ENCODE data around the gene SLC34A1.

DNA sequence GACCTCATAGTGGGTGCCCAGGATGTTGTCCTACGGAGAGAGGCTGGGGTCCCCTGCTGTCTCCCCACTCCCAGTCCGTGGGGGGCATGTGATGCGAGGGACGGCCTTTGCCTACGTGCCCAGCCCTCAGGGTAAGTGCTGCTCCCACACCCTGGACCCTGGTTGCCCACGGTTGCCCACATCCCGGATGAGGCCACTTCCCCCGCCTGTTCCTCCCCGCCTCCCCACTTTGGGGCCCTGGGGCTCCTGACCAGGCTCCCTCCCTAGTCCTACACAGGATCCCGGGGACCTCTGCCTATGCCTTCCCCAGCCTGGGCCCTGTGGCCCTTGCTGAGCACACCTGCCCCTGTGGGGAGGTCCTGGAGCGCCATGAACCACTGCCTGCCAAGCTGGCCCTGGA, 1.5 kb downstream of the SLC34A1 start:
- TF ChIP-seq, protein P1, sequence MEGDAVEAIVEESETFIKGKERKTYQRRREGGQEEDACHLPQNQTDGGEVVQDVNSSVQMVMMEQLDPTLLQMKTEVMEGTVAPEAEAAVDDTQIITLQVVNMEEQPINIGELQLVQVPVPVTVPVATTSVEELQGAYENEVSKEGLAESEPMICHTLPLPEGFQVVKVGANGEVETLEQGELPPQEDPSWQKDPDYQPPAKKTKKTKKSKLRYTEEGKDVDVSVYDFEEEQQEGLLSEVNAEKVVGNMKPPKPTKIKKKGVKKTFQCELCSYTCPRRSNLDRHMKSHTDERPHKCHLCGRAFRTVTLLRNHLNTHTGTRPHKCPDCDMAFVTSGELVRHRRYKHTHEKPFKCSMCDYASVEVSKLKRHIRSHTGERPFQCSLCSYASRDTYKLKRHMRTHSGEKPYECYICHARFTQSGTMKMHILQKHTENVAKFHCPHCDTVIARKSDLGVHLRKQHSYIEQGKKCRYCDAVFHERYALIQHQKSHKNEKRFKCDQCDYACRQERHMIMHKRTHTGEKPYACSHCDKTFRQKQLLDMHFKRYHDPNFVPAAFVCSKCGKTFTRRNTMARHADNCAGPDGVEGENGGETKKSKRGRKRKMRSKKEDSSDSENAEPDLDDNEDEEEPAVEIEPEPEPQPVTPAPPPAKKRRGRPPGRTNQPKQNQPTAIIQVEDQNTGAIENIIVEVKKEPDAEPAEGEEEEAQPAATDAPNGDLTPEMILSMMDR (IDR thresholded peaks at IDR 0.05; ENCODE audit: insufficient read depth, low read length, poor library complexity, severe bottlenecking): no peak
- no peak for TF ChIP-seq EZH2phosphoT487 (conservative IDR thresholded peaks at IDR 0.05; ENCODE audit: low read length)

Data from SU-DHL-6 (cell line).